Regular cardiac myocyte (primary cell): ENCODE data around the gene DENND2C. TPM values are rescaled to one million over a fixed set of nuclear protein-coding genes. Genes with fewer than 3 reads are reported as not detected.

Source experiments
- total RNA-seq: library from RNA; depleted of rRNA; stranded (reverse); fragments of >200 nt; gene quantifications from 2 replicates; pipeline ENCODE4 v1.2.3, GENCODE V29; 2014

Gene DENND2C, protein sequence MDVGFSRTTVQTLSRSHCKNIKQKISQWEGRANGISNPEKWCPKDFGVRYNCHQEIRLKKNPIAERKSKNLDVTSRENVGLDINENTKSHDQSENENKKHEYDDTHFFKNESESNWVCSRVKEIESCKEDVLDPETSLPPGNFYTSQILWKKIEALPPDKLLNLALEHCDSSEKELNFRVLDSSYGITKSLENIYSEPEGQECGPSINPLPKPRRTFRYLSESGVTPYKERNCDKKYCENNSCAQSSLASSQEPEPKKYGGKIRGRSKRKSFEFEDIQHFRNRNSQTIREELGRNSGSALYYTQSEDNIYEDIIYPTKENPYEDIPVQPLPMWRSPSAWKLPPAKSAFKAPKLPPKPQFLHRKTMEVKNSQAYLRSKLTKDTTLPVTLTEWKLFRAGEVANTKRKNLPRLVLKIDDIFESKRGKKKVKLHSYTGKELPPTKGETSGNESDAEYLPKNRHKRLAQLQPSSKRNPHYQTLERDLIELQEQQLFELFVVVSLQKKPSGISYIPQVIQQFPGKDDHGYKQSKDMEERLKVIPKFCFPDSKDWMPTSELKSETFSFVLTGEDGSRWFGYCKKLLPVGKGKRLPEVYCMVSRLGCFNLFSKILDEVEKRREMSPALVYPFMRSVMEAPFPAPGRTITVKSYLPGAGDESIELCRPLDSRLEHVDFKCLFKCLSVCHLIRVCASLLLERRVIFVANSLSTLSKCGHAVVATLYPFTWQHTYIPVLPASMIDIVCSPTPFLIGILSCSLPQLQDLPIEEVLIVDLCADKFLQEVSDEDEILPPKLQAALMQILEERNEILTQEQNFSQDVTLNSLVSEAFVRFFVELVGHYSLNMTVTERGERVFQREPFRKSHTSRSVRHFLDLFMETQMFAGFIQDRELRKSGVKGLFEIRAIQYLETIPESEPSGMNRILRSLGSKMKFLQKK
- 1.5 and 3.7 TPM in 2 replicates for total RNA-seq

DNA sequence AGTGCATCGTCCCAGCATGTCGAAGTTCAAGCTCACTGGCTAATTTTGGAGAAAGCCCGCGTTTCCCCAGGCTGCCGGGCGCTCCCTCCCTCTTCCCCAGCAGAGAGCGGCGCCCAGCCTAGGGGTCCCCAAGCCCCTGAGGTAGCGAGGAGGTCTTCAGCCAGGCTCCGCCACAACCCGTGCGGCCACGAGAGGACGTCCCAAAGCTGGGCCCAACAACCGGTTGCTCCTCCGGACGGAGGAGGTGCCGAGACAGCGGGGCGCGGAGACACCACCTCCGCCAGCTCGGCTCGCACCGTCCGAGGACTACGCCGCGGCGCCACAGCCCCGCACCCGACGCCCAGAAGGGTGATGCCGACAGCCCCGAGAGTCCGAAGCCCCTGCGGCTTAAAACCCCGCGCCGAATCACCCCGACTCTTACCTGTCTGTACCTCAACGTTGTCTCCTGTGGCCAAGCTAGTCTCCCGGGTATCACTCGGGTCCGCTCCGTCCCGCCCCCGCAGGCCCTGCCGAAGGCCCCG, at the start of gene DENND2C:
Gene DENND2C, minus strand, starts transcription at position 488 of the 521 bp plus-strand sequence. CDS start 44,065 bp downstream, outside the sequence.

DNA sequence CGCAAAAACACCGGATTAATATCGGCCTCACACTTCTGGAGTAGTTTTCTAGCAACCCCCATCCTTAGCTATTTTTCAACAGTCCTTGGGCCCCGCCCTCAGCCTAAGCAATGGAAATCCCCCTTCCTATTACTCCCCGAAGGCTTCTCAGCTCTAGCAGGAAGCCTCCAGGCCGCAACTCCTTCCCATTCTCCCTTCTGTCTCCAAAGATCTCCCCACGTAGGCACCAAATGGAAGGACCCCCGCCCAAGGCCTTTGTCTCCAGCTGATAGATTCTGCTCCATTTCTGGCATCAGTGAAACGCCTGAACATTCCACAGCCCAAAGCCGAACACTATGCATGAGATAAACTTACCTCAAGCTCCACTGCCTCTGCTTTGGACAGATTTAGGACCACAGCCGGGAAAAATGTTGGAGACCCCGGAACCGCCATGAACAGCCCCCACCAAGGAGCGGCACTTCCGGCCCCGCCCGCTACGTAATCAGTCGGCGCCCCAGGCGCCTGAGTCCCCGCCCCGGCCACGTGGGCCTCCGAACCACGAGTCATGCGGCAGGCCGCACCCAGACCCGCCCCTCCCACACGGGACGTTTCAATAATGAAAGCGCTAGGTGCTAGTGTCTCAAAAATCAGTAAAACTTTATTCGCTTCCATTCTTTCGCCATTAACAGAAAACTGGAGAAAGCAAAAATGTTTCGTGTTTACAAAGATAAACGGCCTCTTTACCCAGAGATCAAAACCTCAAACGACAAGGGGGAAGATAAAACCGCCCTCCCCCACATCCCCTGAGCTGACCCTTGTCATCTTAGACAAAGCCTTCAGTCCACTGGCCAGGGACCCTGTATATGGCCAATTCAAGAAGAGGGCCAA, 46.7 kb upstream of the DENND2C start, which contains the start of gene NRAS:
Gene NRAS, minus strand, starts transcription at position 468 of the 867 bp plus-strand sequence. CDS start 611 bp downstream, outside the sequence.

DNA sequence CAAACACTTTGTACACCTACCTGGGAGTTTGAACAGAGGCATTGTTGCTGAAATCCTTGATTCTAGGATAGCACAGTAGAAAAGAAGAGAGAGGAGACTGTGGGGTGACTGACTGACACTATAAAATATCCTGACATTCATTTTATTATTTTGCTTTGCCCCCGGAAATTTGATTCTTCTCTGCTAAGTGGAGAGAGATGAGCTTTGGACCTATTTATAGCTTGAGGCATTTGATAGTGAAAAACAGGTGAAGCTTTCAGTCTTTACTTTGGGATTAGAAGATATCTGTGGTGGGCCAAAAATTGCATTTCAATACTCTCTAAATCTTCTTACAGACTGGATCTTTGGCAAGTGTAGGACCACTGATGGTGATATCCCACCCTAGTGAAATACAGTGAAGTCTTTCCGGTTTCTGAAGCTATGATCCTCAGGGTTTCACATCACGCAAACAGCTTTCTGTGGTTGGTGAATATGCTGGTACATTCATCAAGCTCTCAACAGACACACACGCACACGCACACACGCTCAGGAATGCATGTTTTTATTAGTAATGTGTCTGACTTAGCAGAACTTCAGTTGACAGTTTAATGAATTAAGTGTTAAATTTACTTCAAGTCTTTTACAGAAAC, 25.7 kb upstream of the DENND2C start, which contains the start of gene AMPD1:
Gene AMPD1, minus strand, starts transcription at position 117 of the 629 bp plus-strand sequence. Its CDS starts 75 bp downstream, at position 42.

DNA sequence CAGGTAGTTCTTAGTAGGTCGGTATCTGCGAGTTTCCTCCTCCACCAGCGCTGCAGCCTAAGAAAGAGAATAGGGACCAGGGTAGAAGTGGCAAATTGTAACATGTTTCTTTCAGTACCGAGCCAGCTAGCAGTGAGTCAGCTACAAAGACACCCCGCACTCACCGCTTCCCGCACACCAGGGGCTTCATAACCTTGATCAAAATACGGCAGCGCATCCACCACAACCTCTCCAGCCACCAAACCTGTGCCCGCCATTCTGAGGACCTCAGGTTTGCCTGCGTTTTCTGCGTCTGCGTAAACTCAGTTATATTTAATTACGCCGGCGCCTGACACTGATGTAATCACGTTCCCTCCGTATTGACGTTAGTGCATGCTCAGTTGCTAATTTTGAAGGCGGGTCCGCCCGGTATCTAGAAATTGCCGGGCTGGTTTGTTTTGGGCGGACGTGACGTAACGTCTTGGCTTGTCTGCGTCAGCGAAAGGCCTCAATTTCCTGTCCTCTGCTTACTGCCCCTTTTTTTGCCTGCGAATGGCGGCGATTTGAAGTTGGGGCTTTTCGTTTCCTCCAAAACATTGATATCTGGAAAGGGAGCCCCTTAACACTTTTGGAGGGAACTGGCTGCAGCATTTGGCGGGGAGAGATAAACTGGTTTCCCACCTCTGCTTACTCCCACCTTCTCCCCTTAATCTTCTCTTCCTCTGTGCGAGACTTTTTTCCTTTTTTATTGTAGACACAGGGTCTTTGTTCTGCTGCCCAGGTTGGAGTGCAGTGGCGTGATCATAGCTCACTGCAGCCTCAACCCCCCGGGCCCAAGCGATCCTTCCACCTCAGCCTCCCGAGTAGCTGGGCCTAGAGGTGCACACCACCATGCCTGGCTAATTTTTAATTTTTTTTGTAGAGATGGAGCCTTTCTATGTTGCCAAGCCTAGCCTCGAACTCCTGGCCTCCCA, 88.2 kb downstream of the DENND2C start, which contains the start of gene BCAS2:
Gene BCAS2, minus strand, starts transcription at position 281 of the 953 bp plus-strand sequence. Its CDS starts 24 bp downstream, at position 257.

Other genes with a start within 250 kb of the DENND2C start
- 23.6 and 28.8 TPM in 2 replicates for gene TRIM33, start 158.8 kb downstream of the DENND2C start, total RNA-seq
- 62.3 and 62.7 TPM in 2 replicates for gene BCAS2, start 88.4 kb downstream of the DENND2C start, total RNA-seq
- gene AMPD1, start 25.5 kb upstream of the DENND2C start, total RNA-seq = not detected in 2 replicates
- 39.2 and 80.5 TPM in 2 replicates for gene NRAS, start 46.7 kb upstream of the DENND2C start, total RNA-seq
- gene CSDE1, start 87.9 kb upstream of the DENND2C start, total RNA-seq = 682 and 1,330 TPM in 2 replicates
- gene SIKE1, start 110.6 kb upstream of the DENND2C start, total RNA-seq = 59.6 and 81.5 TPM in 2 replicates
- not detected in 2 replicates for gene SYCP1, start 184.8 kb upstream of the DENND2C start, total RNA-seq